A549 (cell line): ENCODE results near the gene FOXN4.

Experiments
- CBX8 ChIP-seq: fragments of 200-600 bp; sonication (generic); IDR thresholded peaks from 2 replicates; pipeline ENCODE4 v1.6.1; 2016
- CEBPB ChIP-seq, 2 experiments: fragments of >200 bp in 1 of 2; sonication (Bioruptor Twin) in 1 of 2; formaldehyde crosslinking in 1 of 2; IDR thresholded peaks; 2 replicates each; pipeline ENCODE4 v1.6.1; 2012 to 2016
- EHMT2 ChIP-seq: fragments of 200-600 bp; sonication (generic); IDR thresholded peaks from 2 replicates; pipeline ENCODE4 v1.6.1; 2016; ENCODE audit warnings: antibody characterized with exemption, low read depth, mild to moderate bottlenecking, moderate library complexity
- EP300 ChIP-seq, 2 experiments: fragments of >200 bp; sonication (Bioruptor Twin); formaldehyde crosslinking; IDR thresholded peaks; 2 replicates in 1 of 2; 3 replicates in 1 of 2; pipeline ENCODE4 v1.6.1; 2016 to 2017
- ESRRA ChIP-seq: fragments of 150-350 bp; IDR thresholded peaks from 2 replicates; pipeline ENCODE4 v1.6.1; 2014; ENCODE audit warnings: mild to moderate bottlenecking, low read length, borderline replicate concordance
- HDAC2 ChIP-seq: fragments of 200-600 bp; sonication (generic); IDR thresholded peaks from 2 replicates; pipeline ENCODE4 v1.6.1; 2016
- HOXA7 ChIP-seq: fragments of 250-450 bp; sonication (Bioruptor Pico); IDR thresholded peaks from 2 replicates; pipeline ENCODE4 v1.5.0; 2020; ENCODE audit warnings: mild to moderate bottlenecking, moderate library complexity
- POLR2A ChIP-seq: IDR thresholded peaks from 2 replicates; pipeline ENCODE4 v1.6.1; 2012; ENCODE audit warnings: mild to moderate bottlenecking, low read length
- RAD21 ChIP-seq, 2 experiments: fragments of >200 bp in 1 of 2; sonication (Bioruptor Twin) in 1 of 2; formaldehyde crosslinking in 1 of 2; IDR thresholded peaks in 1 of 2; conservative IDR thresholded peaks in 1 of 2; 2 replicates in 1 of 2; 3 replicates in 1 of 2; pipeline ENCODE4 v1.6.1; 2012 to 2018; ENCODE audit warnings: inconsistent platforms in 1 of 2
- ZC3H11A ChIP-seq: fragments of 450-650 bp; IDR thresholded peaks from 2 replicates; pipeline ENCODE4 v1.6.1; 2014; ENCODE audit warnings: antibody characterized with exemption, mild to moderate bottlenecking
- TF ChIP-seq, protein P1 (sequence below): IDR thresholded peaks from 2 replicates; pipeline ENCODE4 v1.6.1; 2012
- TF ChIP-seq, protein P2 (sequence below): fragments of >200 bp; sonication (Bioruptor Twin); formaldehyde crosslinking; IDR thresholded peaks from 3 replicates; pipeline ENCODE4 v1.5.1; 2016
- TF ChIP-seq, protein P3 (sequence below): fragments of 450-650 bp; IDR thresholded peaks from 2 replicates; pipeline ENCODE4 v1.6.1; 2014; ENCODE audit warnings: antibody characterized with exemption

DNA sequence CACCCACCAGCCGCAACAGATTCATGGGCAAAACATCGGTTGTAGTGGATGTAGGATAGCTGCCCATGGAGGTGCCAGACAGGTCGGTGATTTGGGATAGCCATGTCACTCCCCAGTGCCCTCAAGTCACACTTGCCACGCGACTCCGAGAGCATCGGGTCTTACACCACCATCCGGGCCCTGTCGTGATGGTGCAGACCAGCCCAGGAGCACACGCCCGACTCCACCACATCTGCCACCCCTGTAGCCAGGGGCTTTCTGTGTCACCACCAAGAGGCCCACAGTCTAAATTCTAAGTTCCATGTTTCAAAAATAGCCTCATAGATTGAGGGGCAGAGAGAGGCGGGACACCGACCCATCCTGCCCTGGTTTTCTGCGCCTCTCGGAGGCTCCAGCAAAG lies 18.0 kb downstream of the FOXN4 start:
- TF ChIP-seq, protein P1, sequence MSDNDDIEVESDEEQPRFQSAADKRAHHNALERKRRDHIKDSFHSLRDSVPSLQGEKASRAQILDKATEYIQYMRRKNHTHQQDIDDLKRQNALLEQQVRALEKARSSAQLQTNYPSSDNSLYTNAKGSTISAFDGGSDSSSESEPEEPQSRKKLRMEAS: no peak
- TF ChIP-seq POLR2A: no peak
- no peak for TF ChIP-seq RAD21 (conservative IDR thresholded peaks at IDR 0.05 in 1 of 2, IDR thresholded peaks at IDR 0.05 in 1 of 2)
- TF ChIP-seq, protein P2, sequence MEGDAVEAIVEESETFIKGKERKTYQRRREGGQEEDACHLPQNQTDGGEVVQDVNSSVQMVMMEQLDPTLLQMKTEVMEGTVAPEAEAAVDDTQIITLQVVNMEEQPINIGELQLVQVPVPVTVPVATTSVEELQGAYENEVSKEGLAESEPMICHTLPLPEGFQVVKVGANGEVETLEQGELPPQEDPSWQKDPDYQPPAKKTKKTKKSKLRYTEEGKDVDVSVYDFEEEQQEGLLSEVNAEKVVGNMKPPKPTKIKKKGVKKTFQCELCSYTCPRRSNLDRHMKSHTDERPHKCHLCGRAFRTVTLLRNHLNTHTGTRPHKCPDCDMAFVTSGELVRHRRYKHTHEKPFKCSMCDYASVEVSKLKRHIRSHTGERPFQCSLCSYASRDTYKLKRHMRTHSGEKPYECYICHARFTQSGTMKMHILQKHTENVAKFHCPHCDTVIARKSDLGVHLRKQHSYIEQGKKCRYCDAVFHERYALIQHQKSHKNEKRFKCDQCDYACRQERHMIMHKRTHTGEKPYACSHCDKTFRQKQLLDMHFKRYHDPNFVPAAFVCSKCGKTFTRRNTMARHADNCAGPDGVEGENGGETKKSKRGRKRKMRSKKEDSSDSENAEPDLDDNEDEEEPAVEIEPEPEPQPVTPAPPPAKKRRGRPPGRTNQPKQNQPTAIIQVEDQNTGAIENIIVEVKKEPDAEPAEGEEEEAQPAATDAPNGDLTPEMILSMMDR: no peak
- no peak for TF ChIP-seq CEBPB (IDR thresholded peaks at IDR 0.05)
- TF ChIP-seq HOXA7 (CRISPR knock-in tag): no peak
- TF ChIP-seq EP300 (IDR thresholded peaks at IDR 0.05): no peak
- TF ChIP-seq, protein P3, sequence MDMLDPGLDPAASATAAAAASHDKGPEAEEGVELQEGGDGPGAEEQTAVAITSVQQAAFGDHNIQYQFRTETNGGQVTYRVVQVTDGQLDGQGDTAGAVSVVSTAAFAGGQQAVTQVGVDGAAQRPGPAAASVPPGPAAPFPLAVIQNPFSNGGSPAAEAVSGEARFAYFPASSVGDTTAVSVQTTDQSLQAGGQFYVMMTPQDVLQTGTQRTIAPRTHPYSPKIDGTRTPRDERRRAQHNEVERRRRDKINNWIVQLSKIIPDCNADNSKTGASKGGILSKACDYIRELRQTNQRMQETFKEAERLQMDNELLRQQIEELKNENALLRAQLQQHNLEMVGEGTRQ: no peak
- TF ChIP-seq CBX8: no peak
- TF ChIP-seq HDAC2: no peak
- no peak for TF ChIP-seq ESRRA
- no peak for TF ChIP-seq EHMT2
- no peak for TF ChIP-seq ZC3H11A
